Sigmoid colon (tissue), 4 donors: ENCODE measurements around the gene TOGARAM2.

Experiments
- CTCF ChIP-seq, 4 experiments: fragments of 450-650 bp in 3 of 4; fragments of 200-600 bp in 1 of 4; IDR thresholded peaks; one replicate each; pipeline ENCODE4 v1.5.1; 2016 to 2019; ENCODE audit warnings: antibody characterized with exemption in 4 of 4, mild to moderate bottlenecking in 3 of 4, moderate library complexity in 2 of 4
- EP300 ChIP-seq, 4 donors: sonication (generic); formaldehyde crosslinking; IDR thresholded peaks; one replicate each; pipeline ENCODE4 v1.6.1; 2017; ENCODE audit warnings: antibody characterized with exemption in 4 of 4
- POLR2A ChIP-seq, 2 donors: fragments of 450-650 bp; IDR thresholded peaks; one replicate each; pipeline ENCODE4 v1.6.1; 2016; ENCODE audit warnings: antibody characterized with exemption in 2 of 2, mild to moderate bottlenecking in 2 of 2, moderate library complexity in 2 of 2

DNA sequence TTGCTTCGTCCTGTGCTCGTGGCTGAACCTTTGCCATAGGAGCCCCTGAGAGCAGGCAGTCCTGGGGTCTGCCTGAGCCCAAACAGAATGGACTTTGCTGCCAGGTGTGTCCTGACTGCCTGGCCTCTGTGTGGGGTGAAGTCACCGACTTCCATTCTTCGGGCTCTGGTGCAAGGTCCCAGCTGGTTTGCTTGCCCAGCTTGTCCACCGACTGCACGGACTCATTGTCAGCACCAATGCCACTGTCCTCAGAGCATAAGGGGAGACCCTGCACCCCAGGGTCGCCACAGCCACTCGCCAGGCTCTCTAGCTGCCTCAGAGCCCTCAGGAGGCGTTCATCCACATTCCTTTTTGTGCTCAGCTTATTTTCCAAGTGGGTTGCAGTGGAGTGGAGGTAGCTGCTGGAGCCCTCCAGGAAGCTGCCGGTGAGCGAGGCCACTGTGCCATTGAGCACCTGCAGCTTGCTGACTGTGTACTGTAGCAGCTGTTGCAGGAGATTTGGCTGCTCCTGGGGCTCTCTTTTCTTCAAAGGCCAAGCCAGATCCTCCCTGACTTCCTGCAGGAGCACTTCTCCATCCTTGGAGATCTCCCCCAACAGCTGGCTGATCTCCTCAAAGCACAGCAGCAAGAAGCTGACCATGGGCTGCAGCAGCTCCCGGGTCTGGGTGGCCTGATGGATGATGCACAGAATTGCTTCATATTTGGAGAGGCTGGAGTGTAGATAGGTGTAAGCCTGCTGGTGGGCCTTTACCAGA lies 92.0 kb downstream of the TOGARAM2 start:
- TF ChIP-seq EP300 (IDR thresholded peaks at IDR 0.05) (no peak), POLR2A (IDR thresholded peaks at IDR 0.05) (no peak), CTCF (IDR thresholded peaks at IDR 0.05) (no peak)
